Mucosa of descending colon (tissue), 3 donors: ENCODE results near the gene ASB10. TPM values are rescaled to one million over a fixed set of nuclear protein-coding genes. Genes with fewer than 3 reads are reported as not detected.

Experiments
- ATAC-seq: fragments of 200-7000 bp; cut with Tn5 transposase; one replicate; pipeline ENCODE4 v1.9.1; 2020; ENCODE audit warnings: mild to moderate bottlenecking, moderate library complexity
- DNase-seq, 3 donors: peaks; one replicate each; pipeline ENCODE4 v3.0.0-alpha.2; 2020
- H3K36me3 ChIP-seq: fragments of 200-600 bp; one replicate; pipeline ENCODE4 v1.8.0; 2021; ENCODE audit warnings: low read depth, mild to moderate bottlenecking
- H3K4me1 ChIP-seq: fragments of 200-600 bp; one replicate; pipeline ENCODE4 v1.8.0; 2021; ENCODE audit warnings: low read depth, mild to moderate bottlenecking
- H3K4me3 ChIP-seq: fragments of 200-600 bp; one replicate; pipeline ENCODE4 v1.8.0; 2021; ENCODE audit warnings: mild to moderate bottlenecking
- H3K9me3 ChIP-seq: fragments of 200-600 bp; one replicate; pipeline ENCODE4 v1.8.0; 2021; ENCODE audit warnings: mild to moderate bottlenecking
- CTCF ChIP-seq: fragments of 200-600 bp; IDR thresholded peaks from one replicate; pipeline ENCODE4 v1.8.0; 2022; ENCODE audit warnings: antibody characterized with exemption, mild to moderate bottlenecking
- intact Hi-C, 2 donors: fragments of 100-400 bp; cut with DNase I in 1 of 2; cut with micrococcal nuclease in 1 of 2; formaldehyde crosslinking; loops; one replicate each; pipeline versions ENCODE4 v1.11.0 to v1.11.1; 2022; cut with DNase I, micrococcal nuclease
- total RNA-seq, 3 donors: library from RNA; stranded (reverse); fragmentation: NEBNext Ultra II Directional in 2 of 3; extraction: Animal tissue kit (Norgen Biotek cat#: 25700) in 2 of 3; gene quantifications; one replicate each; pipeline versions ENCODE4 v1.2.1 to v1.2.4, GENCODE V29; 2021 to 2023
- donor health status: DM: no; HTN: no; CAD: no; lungs with moderate emphysema.
- donor health status: DM: no; HTN: no; CAD: no.
- donor health status: DM: no; HTN: yes; CAD: no.

Gene ASB10
- total RNA-seq, 3 donors from 2014 or later = not detected

GRCh38 chr7:151215396-151215795 lies 28.3 kb upstream of the ASB10 start:
- Histone ChIP-seq H3K4me1 (peaks cover 3% of the 10 kb centered on the region), H3K4me3 (no peak overlapping the region), H3K36me3 (peaks cover 4% of the 10 kb centered on the region), H3K9me3 (no peaks in the 10 kb centered on the region)
- TF ChIP-seq CTCF = no peak
- DNase-seq = peak in 2 of 3 donors; percentile 34 to 44
- intact Hi-C loops = no loop called here
- peak; percentile 93 for ATAC-seq

- H3K4me3 ChIP-seq = no peak overlapping the region
- H3K9me3 ChIP-seq = no peaks in the 10 kb centered on the region
- peaks cover 3% of the 10 kb centered on the region for H3K4me1 ChIP-seq
- ATAC-seq = no peak
- intact Hi-C loops = no loop called here
- no peak for TF ChIP-seq CTCF
- H3K36me3 ChIP-seq = peaks cover 4% of the 10 kb centered on the region
- no peak for DNase-seq
Observed at GRCh38 chr7:151213826-151214225, 26.8 kb upstream of the ASB10 start.

GRCh38 chr7:151212626-151213025 lies 25.6 kb upstream of the ASB10 start:
- intact Hi-C loops = no loop called here
- no peak for DNase-seq
- no peak overlapping the region for H3K4me3 ChIP-seq
- no peak for ATAC-seq
- peaks cover 4% of the 10 kb centered on the region for H3K36me3 ChIP-seq
- H3K9me3 ChIP-seq = no peaks in the 10 kb centered on the region
- H3K4me1 ChIP-seq = peaks cover 3% of the 10 kb centered on the region
- TF ChIP-seq CTCF = no peak

GRCh38 chr7:151211155-151211772 lies 24.2 kb upstream of the ASB10 start:
- DNase-seq (peak in 1 of 3 donors; percentile 9), ATAC-seq (no peak)
- Histone ChIP-seq H3K4me3 (no peak overlapping the region), H3K9me3 (no peaks in the 10 kb centered on the region), H3K4me1 (peaks cover 3% of the 10 kb centered on the region), H3K36me3 (peaks cover 4% of the 10 kb centered on the region)
- intact Hi-C loops = no loop called here
- no peak for TF ChIP-seq CTCF

GRCh38 chr7:151210087-151210854 lies 23.2 kb upstream of the ASB10 start, which contains the start of gene H2BK1:
H2BK1 (minus strand) TSS chr7:151210488; CDS start chr7:151210318, 170 bp downstream.
- no peaks in the 10 kb centered on the region for H3K9me3 ChIP-seq
- no peak within 1 kb of the TSS for H3K4me3 ChIP-seq
- no peak for TF ChIP-seq CTCF
- no peaks in the 10 kb centered on the region for H3K4me1 ChIP-seq
- DNase-seq = peak in 1 of 3 donors; percentile 16
- ATAC-seq = no peak
- intact Hi-C loops = no loop called here
- H3K36me3 ChIP-seq = no peaks in the 10 kb centered on the region
